ENCODE results near the gene MOB3B.

The MOB3B gene

DNA sequence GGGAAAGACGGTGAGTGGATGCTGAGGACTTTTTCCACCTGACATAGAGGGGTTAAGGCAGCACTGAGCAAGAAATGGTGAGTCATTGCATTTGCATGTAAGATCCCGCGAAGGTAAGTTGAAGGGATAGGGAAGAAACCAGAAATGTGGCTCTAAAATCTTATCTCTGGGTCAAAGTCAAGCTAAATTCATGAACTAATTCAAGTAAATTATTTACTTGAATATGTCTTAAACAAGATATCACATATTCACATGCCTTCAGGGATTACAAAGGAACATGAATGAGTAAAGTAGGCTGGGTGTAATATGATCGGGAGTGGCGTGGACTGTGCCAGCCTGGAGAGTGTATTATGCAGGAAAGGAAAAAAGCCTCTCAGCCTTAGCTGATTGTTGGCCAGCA, 158.2 kb downstream of the MOB3B start:
- TF ChIP-seq ZNF8 (CRISPR knock-in tag; IDR thresholded peaks at IDR 0.05) = no peak
- TF ChIP-seq ZC3H10 (CRISPR knock-in tag; IDR thresholded peaks at IDR 0.05) = no peak
- no peak for TF ChIP-seq ARNTL (CRISPR knock-in tag; IDR thresholded peaks at IDR 0.05; ENCODE audit: borderline replicate concordance, low read depth)
- TF ChIP-seq, protein P1, sequence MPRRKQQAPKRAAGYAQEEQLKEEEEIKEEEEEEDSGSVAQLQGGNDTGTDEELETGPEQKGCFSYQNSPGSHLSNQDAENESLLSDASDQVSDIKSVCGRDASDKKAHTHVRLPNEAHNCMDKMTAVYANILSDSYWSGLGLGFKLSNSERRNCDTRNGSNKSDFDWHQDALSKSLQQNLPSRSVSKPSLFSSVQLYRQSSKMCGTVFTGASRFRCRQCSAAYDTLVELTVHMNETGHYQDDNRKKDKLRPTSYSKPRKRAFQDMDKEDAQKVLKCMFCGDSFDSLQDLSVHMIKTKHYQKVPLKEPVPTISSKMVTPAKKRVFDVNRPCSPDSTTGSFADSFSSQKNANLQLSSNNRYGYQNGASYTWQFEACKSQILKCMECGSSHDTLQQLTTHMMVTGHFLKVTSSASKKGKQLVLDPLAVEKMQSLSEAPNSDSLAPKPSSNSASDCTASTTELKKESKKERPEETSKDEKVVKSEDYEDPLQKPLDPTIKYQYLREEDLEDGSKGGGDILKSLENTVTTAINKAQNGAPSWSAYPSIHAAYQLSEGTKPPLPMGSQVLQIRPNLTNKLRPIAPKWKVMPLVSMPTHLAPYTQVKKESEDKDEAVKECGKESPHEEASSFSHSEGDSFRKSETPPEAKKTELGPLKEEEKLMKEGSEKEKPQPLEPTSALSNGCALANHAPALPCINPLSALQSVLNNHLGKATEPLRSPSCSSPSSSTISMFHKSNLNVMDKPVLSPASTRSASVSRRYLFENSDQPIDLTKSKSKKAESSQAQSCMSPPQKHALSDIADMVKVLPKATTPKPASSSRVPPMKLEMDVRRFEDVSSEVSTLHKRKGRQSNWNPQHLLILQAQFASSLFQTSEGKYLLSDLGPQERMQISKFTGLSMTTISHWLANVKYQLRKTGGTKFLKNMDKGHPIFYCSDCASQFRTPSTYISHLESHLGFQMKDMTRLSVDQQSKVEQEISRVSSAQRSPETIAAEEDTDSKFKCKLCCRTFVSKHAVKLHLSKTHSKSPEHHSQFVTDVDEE (CRISPR knock-in tag; IDR thresholded peaks at IDR 0.05) = no peak
- TF ChIP-seq, protein P2, sequence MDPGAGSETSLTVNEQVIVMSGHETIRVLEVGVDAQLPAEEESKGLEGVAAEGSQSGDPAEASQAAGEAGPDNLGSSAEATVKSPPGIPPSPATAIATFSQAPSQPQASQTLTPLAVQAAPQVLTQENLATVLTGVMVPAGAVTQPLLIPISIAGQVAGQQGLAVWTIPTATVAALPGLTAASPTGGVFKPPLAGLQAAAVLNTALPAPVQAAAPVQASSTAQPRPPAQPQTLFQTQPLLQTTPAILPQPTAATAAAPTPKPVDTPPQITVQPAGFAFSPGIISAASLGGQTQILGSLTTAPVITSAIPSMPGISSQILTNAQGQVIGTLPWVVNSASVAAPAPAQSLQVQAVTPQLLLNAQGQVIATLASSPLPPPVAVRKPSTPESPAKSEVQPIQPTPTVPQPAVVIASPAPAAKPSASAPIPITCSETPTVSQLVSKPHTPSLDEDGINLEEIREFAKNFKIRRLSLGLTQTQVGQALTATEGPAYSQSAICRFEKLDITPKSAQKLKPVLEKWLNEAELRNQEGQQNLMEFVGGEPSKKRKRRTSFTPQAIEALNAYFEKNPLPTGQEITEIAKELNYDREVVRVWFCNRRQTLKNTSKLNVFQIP (CRISPR knock-in tag; IDR thresholded peaks at IDR 0.05; ENCODE audit: borderline replicate concordance, low read depth) = no peak
- TF ChIP-seq, protein P3, sequence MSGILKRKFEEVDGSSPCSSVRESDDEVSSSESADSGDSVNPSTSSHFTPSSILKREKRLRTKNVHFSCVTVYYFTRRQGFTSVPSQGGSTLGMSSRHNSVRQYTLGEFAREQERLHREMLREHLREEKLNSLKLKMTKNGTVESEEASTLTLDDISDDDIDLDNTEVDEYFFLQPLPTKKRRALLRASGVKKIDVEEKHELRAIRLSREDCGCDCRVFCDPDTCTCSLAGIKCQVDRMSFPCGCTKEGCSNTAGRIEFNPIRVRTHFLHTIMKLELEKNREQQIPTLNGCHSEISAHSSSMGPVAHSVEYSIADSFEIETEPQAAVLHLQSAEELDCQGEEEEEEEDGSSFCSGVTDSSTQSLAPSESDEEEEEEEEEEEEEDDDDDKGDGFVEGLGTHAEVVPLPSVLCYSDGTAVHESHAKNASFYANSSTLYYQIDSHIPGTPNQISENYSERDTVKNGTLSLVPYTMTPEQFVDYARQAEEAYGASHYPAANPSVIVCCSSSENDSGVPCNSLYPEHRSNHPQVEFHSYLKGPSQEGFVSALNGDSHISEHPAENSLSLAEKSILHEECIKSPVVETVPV (CRISPR knock-in tag; IDR thresholded peaks at IDR 0.05) = no peak
- no peak for TF ChIP-seq GLIS3 (CRISPR knock-in tag; IDR thresholded peaks at IDR 0.05)
- TF ChIP-seq TOX (CRISPR knock-in tag; IDR thresholded peaks at IDR 0.05; ENCODE audit: borderline replicate concordance) = no peak
- no peak for TF ChIP-seq RARB (CRISPR knock-in tag; IDR thresholded peaks at IDR 0.05)
- no peak for TF ChIP-seq ZFP3 (CRISPR knock-in tag; IDR thresholded peaks at IDR 0.05)
- no peak for TF ChIP-seq ZNF565 (CRISPR knock-in tag; conservative IDR thresholded peaks at IDR 0.05; ENCODE audit: low read depth)
- TF ChIP-seq ISL1 (CRISPR knock-in tag; IDR thresholded peaks at IDR 0.05) = no peak
- TF ChIP-seq OSR1 (CRISPR knock-in tag; IDR thresholded peaks at IDR 0.05) = no peak
- TF ChIP-seq ZFP30 (CRISPR knock-in tag; IDR thresholded peaks at IDR 0.05) = no peak
- TF ChIP-seq, protein P4, sequence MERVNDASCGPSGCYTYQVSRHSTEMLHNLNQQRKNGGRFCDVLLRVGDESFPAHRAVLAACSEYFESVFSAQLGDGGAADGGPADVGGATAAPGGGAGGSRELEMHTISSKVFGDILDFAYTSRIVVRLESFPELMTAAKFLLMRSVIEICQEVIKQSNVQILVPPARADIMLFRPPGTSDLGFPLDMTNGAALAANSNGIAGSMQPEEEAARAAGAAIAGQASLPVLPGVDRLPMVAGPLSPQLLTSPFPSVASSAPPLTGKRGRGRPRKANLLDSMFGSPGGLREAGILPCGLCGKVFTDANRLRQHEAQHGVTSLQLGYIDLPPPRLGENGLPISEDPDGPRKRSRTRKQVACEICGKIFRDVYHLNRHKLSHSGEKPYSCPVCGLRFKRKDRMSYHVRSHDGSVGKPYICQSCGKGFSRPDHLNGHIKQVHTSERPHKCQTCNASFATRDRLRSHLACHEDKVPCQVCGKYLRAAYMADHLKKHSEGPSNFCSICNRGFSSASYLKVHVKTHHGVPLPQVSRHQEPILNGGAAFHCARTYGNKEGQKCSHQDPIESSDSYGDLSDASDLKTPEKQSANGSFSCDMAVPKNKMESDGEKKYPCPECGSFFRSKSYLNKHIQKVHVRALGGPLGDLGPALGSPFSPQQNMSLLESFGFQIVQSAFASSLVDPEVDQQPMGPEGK (CRISPR knock-in tag; IDR thresholded peaks at IDR 0.05; ENCODE audit: borderline replicate concordance) = no peak
- no peak for TF ChIP-seq CSDC2 (CRISPR knock-in tag; IDR thresholded peaks at IDR 0.05)
- no peak for TF ChIP-seq TCF4 (CRISPR knock-in tag; IDR thresholded peaks at IDR 0.05; ENCODE audit: borderline replicate concordance)
- peak; percentile 91 for ATAC-seq

DNA sequence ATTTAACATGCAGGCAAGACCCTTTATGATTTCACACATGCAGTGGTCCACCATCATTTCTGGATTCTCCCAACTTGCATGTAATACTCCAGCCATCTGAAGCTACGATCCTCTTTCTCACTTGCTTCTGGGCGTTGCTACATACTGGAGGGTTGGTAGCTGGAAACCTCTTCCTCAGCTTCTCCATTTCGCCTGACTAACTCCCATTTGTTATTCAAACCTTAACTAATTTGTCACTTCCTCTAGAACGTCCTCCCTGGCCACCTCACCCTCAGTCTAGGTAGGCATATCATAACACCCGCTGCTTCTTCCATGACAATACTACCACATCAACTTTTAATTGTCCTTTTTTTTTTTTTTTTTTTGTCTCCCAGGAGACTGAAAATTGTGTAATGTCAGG, 160.0 kb downstream of the MOB3B start:
- ATAC-seq = no peak
- TF ChIP-seq ZC3H10 (CRISPR knock-in tag; IDR thresholded peaks at IDR 0.05) = no peak
- no peak for TF ChIP-seq ZNF565 (CRISPR knock-in tag; conservative IDR thresholded peaks at IDR 0.05; ENCODE audit: low read depth)
- TF ChIP-seq OSR1 (CRISPR knock-in tag; IDR thresholded peaks at IDR 0.05) = no peak
- no peak for TF ChIP-seq SNAI2 (CRISPR knock-in tag; IDR thresholded peaks at IDR 0.05)
- no peak for TF ChIP-seq ISL1 (CRISPR knock-in tag; IDR thresholded peaks at IDR 0.05)
- TF ChIP-seq BACH2 (CRISPR knock-in tag; IDR thresholded peaks at IDR 0.05; ENCODE audit: borderline replicate concordance) = no peak
- no peak for TF ChIP-seq ESRRG (CRISPR knock-in tag; IDR thresholded peaks at IDR 0.05)
- no peak for TF ChIP-seq ARNTL (CRISPR knock-in tag; IDR thresholded peaks at IDR 0.05; ENCODE audit: borderline replicate concordance, low read depth)
- TF ChIP-seq, protein P2 (CRISPR knock-in tag; IDR thresholded peaks at IDR 0.05; ENCODE audit: borderline replicate concordance, low read depth) = no peak
- TF ChIP-seq, protein P3 (CRISPR knock-in tag; IDR thresholded peaks at IDR 0.05) = no peak
- no peak for TF ChIP-seq ZNF70 (CRISPR knock-in tag; IDR thresholded peaks at IDR 0.05)
- TF ChIP-seq, protein P1 (CRISPR knock-in tag; IDR thresholded peaks at IDR 0.05) = no peak
- TF ChIP-seq PPARA (CRISPR knock-in tag; IDR thresholded peaks at IDR 0.05; ENCODE audit: borderline replicate concordance) = no peak
- TF ChIP-seq TCF4 (CRISPR knock-in tag; IDR thresholded peaks at IDR 0.05; ENCODE audit: borderline replicate concordance) = no peak
- no peak for TF ChIP-seq ZFP30 (CRISPR knock-in tag; IDR thresholded peaks at IDR 0.05)
- TF ChIP-seq TOX (CRISPR knock-in tag; IDR thresholded peaks at IDR 0.05; ENCODE audit: borderline replicate concordance) = no peak
- TF ChIP-seq, protein P4 (CRISPR knock-in tag; IDR thresholded peaks at IDR 0.05; ENCODE audit: borderline replicate concordance) = no peak

Data from SK-N-SH treated with all-trans-retinoic acid at 6 μM for 48 hours (cell line).